Measurements from ENCODE around the gene EIF4G3.

- TF ChIP-seq POLR2AphosphoS5 (IDR thresholded peaks at IDR 0.05; ENCODE audit: borderline replicate concordance, low read depth, low read length) (no peak), EZH2 (IDR thresholded peaks at IDR 0.05) (no peak), FOXP2 (optimal IDR thresholded peaks at IDR 0.05; ENCODE audit: control extremely low read depth, extremely low read length, insufficient read depth) (no peak)
Observed at GRCh38 chr1:21152423-21153100, 24.1 kb downstream of the EIF4G3 start.

Measured in SK-N-MC (cell line).